A172 (cell line): Measurements from ENCODE around the gene TIGD1. TPM values are rescaled to one million over a fixed set of nuclear protein-coding genes. Genes with fewer than 3 reads are reported as not detected.

Experiments used
- DNase-seq: peaks from one replicate; pipeline ENCODE4 v3.0.0-alpha.2; 2015; ENCODE audit warnings: low spot score
- total RNA-seq: library from RNA; depleted of rRNA; stranded (reverse); fragments of >200 nt; shearing (Covaris generic); gene quantifications from 2 replicates; pipeline ENCODE4 v1.2.3, GENCODE V29; 2014; rRNA removed

Gene TIGD1
- 11.5 and 11.8 TPM in 2 replicates for total RNA-seq

- DNase-seq, result peak; percentile 88
These were observed at the start of gene TIGD1, which contains the start of gene EIF4E2 for GRCh38 chr2:232550354-232551249. Gene TIGD1, minus strand, starts transcription at chr2:232550557. Its CDS starts 675 bp downstream, at chr2:232549882. Gene EIF4E2, plus strand, starts transcription at chr2:232550689. Its CDS starts 36 bp downstream, at chr2:232550725.

DNA sequence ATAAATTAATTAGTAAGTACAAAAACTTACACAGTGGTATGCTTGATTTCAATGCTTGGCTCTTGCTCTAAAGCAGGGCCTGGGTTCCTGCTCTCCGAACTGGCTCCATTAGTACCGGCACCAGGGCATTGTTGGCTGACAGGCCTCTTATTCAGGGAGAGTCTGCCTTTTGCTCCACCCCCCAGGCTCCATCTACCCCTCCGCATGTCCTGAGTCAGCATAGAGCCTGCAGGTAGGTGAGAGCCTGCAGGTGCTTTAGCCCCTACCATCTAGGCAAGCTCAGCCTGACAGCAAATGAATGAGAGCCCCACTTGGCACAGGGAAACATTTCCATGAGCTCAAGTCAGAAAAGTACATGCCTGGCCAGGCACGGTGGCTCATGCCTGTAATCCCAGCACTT, 47.9 kb upstream of the TIGD1 start:
- DNase-seq, result no peak

DNA sequence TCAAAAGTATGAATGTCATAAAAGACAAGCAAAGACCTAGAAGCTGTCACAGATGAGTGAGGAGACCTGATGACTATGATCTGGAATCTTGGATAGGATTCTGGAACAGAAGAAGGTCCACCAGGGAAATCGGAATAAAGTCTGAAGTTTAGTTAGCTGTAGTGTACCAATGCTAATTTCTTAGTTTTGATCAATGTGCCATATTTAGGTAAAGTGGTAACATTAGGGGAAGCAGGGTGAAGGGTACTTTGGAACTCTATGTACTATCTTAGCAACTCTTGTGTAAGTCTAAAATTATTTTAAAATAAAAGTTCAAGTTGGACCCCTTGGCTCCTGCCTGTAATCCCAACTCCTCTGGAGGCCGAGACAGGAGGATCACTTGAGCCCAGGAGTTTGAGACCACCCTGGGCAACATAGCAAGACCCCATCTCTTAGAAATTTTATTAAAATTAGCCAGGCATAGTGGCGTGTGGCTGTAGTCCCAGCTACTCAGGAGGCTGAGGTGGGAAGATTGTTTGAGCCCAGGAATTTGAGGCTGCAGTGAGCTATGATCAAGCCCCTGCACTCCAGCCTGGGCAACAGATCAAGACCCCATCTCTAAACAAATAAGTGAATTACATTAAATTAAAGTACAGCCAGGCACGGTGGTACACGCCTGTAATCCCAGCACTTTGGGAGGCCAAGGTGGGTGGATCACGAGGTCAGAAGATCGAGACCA, 47.2 kb upstream of the TIGD1 start:
- DNase-seq, result no peak

DNA sequence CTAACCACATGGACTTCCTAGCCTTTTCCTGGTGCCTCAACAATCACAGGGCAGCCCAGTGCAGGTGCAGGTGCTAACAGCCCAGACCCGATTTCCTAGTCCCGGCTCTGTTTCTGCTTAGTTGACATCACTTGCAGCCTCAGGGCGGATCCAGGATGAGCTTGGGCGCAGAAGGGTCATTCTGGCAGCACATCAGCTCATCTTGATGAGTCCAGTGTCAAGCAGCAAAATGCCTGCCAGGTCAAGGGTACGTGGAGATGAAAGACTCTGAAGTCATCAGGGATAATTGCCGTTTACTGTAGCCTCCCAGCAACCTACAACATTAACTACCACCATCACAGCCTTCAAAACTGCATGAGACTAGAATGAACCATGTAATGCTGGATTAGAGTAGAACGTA, 43.6 kb upstream of the TIGD1 start:
- DNase-seq, result no peak

GRCh38 chr2:232592772-232593395, 42.5 kb upstream of the TIGD1 start:
- DNase-seq, result peak; percentile 86

GRCh38 chr2:232588680-232589585, 38.6 kb upstream of the TIGD1 start:
- peak; percentile 94 for DNase-seq

DNA sequence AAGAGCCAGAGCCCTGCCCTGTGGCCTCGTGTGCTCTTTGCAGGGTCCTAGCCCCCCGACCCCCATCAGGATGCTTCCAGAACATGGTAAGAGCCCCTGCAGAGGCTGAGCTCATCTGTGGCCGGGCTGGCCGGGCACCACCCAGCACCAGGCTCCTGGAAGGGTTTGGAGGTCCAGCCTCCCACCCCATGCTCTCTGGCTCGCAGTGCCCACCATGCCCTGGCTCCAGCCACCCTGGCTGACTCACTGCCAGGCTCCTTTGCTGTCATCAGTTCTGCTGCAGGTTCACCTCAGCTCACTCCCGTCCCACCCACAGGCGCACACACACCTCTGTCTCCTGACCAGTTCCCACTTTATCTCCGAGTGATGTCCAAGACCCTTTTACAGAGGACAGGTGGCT, 37.7 kb upstream of the TIGD1 start:
- no peak for DNase-seq

DNA sequence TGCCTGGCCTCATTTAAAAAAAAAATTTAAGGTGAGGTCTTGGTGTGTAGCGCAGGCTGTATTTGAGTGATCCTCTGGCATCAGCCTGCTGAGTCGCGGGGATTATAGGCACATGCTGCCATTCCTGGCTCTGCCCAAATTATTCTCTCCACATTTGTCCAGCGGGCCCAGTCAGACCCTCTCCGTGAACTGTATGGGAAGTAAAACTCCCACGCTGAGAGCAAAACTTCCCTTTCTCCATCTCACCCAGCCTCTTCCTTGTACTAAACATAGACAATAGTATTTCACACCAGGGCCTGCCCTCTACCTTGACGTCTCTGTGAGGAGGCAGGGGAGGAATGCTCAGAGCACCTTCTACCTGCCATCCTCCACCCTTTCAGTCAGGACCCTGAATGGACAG, 37.2 kb upstream of the TIGD1 start:
- DNase-seq, result no peak

DNA sequence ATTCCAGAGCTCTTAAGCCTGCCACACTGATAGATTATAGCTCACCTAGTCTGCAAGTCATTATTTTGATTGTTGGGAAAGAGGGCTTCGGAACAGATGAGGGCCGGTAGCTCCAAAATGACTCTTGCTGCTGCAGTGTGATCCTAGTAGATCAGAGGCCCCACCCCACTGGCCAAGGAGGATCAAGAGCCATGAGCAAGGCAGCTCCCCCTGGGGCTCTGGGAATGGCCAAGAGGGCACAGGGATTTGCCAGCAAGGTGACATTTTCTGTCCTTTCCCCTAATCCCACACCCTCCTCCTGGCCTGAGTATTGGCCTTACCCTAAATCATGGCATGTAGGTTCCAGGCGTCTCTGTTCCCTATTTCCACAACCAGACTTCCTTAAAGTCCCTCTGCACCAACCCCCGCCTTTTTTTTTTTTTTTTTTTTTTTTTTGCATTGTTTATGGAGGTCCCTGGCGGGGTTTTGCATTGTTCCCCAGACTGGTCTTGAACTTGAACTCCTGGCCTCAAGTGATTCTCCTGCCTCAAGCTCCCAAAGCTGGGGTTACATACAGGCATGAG, 36.7 kb upstream of the TIGD1 start:
- DNase-seq, result no peak

- DNase-seq, result no peak
These were observed 33.9 kb upstream of the TIGD1 start for GRCh38 chr2:232584238-232584637.

DNA sequence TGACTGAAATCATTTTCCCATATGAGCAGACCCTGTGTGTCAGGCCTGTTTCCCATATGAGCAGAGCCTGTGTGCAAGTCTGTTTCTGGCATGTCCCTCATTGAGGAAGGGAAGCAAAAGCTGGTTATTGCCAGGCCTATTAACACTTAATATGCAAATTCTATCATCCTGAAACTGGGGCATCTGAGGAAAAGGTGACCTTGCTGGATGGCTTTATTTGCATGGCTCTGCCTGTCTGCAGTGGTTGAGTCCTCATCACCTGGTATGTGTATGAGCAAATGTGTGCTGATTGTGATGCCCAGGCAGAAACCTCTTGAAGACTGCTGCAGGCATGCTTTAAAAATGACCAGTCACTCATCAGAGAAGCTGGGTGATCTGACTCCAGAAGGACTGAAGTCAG, 31.4 kb upstream of the TIGD1 start:
- DNase-seq, result no peak

- DNase-seq, result no peak
These were observed 30.3 kb upstream of the TIGD1 start for GRCh38 chr2:232580648-232580981.

GRCh38 chr2:232578626-232579025, 28.3 kb upstream of the TIGD1 start:
- no peak for DNase-seq

GRCh38 chr2:232577841-232578240, 27.5 kb upstream of the TIGD1 start:
- no peak for DNase-seq

DNA sequence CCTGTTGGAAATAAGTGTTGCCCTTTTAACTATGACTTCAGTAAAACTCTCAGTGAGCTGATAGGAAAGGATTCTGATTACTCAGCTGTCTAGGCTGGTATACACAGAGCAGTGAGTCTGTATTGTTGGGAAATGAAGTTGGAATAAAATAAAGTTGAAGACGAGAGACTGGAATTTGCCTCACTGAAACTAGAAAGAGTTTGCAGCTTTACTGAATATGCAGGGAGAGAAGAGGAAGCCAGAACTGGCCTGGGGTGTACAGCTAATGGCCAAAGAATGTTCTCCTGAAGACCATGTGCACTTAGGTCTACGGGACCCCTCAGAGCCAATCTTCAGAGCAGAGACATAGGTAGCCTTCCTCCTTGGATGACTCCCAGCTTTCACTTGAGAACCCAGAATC, 26.6 kb upstream of the TIGD1 start:
- DNase-seq, result no peak

DNA sequence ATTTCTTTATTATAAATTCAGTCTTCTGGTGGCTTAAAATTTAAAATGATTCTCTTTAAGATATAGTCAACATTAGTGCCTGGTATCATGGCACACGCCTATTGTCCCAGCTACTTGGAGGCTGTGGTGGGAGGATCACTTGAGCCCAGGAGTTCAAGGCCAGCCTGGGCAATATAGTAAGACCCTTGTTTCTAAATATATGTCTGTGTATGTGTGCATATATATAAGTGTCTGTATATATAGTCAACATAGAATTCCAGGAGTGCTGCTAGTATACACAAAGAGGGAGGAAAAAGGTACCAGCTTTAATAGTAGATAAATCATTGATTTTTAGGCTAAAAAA, 25.0 kb upstream of the TIGD1 start:
- DNase-seq, result no peak

- no peak for DNase-seq
These were observed 24.5 kb upstream of the TIGD1 start for GRCh38 chr2:232574674-232575403.

DNA sequence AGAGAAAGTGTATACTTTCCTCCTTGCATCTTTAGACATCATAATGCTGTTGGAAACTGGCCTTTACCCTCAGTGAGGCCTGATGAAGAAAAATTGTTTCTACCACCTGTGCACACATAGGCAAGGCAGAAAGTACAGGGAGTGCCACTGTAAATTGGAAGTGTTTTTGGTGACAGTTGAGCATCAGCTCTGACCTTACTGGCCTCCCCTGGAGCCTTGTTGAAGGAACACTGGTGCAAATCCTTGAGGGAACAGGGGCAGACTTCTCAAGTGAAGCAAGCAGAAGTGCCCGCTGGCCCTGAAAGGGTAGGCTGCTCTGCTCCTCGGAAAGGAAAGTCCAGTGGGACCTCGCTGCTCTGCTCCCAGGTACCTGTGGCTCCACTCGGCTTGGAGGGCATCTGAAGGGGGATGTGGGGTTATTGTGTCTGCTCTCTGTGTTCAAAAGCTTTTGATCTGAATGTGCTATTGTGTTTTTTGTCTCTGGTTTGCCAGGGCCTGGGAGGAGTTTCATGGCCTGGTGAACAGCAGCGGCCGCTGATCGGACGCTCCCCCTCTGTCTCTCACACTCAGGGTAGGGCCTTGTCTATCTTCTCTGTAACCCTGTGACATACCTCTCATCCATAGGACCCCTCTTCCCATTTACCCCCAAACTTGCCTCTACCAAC, 23.5 kb upstream of the TIGD1 start:
- DNase-seq, result no peak

DNA sequence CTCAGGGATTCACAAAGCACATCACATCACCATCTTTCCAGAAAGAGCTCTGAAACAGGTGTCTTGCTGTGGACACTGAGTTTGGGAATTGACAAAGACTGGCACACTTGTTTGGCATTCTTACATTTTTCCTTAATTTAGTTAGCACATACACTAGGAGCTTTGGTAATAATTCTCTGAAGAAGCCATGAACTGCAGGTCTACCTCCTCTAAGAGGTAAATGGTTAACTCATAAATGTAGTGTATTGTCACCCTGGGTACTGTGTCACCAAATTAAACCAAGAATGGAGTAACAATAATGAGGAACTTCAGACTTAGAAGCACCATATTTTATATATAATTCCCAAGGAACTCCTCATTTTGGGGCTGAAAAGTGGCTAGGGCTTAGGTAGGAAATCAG, 22.7 kb upstream of the TIGD1 start:
- DNase-seq, result no peak

DNA sequence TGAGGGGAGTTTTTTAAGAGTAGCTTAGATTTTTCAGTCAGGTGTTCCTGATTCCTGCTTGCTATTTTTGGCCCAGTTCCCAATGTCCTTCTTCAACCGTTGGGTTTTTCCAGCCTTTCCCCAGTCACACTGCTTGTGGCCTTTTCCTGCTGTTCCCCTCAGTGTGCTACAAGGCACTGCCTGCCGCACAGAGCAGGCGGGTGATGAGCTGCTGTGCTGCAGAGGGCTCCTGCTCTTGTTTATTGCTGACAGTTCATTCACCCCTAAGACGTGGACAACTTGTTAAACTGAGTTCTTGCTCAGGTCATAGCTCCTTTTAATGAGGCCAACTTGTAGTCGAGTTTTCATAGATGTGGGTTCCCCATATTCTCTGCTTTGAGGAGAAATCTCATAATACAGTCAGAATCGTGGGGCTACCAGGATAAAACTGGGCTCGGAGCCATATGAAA, 20.7 kb upstream of the TIGD1 start:
- DNase-seq, result peak; percentile 52
